Hepatocyte (in vitro differentiated cells): ENCODE data around the gene BANK1.

Source experiments
- CTCF ChIP-seq: fragments of 200-600 bp; sonication (generic); IDR thresholded peaks from 2 replicates; pipeline ENCODE4 v1.5.1; 2016; ENCODE audit warnings: antibody characterized with exemption, mild to moderate bottlenecking; ENCODE audit not compliant: poor library complexity
- EZH2 ChIP-seq: fragments of 200-600 bp; sonication (generic); IDR thresholded peaks from 2 replicates; pipeline ENCODE4 v1.6.1; 2016; ENCODE audit warnings: antibody characterized with exemption, mild to moderate bottlenecking, borderline replicate concordance

GRCh38 chr4:101961144-101961543 lies 170.6 kb downstream of the BANK1 start:
- TF ChIP-seq CTCF (no peak), EZH2 (no peak)
